T-helper 2 cell treated with Interferon-gamma antibody and Interleukin-4, amounts not matched to agents 100 ng/mL and 5 ng/mL, for 36 hours (primary cell): ENCODE data around the gene CCNB1IP1. TPM values are rescaled to one million over a fixed set of nuclear protein-coding genes. Genes with fewer than 3 reads are reported as not detected.
"Not testable (repeated sequence)": the region's sequence is repeated elsewhere in the genome, so short reads cannot be mapped to it uniquely, and the experiment has no call there.

Experiments used
- intact Hi-C: fragments of 100-400 bp; cut with micrococcal nuclease; formaldehyde crosslinking; loops from one replicate; pipeline ENCODE4 v1.15.1; 2023
- total RNA-seq: library from RNA; stranded (reverse); gene quantifications from 2 replicates; pipeline ENCODE4 v1.2.3, GENCODE V29; 2022

The CCNB1IP1 gene
- total RNA-seq: 26.3 and 28.5 TPM in 2 replicates

- intact Hi-C loops: loop anchor here (1.0 to 2.0 kb wide), 4 partner anchors 10 to 352 kb away; partner anchors contain the start of genes PARP2, PIP4P1, RNASE4 and TEP1
Observed at GRCh38 chr14:20332788-20333493, at the start of gene CCNB1IP1. TSS of gene CCNB1IP1 (minus strand) at chr14:20333279. CDS start at chr14:20316523, 16,756 bp downstream.

GRCh38 chr14:20382526-20382925 is 49.4 kb upstream of the CCNB1IP1 start:
- intact Hi-C loops: no loop called here

- intact Hi-C loops: no loop called here
Observed at GRCh38 chr14:20381341-20381740, 48.3 kb upstream of the CCNB1IP1 start.

- intact Hi-C loops: no loop called here
Observed at GRCh38 chr14:20380681-20381080, 47.6 kb upstream of the CCNB1IP1 start.

- intact Hi-C loops: no loop called here
Observed at GRCh38 chr14:20379743-20380142, 46.7 kb upstream of the CCNB1IP1 start.

- intact Hi-C loops: no loop called here
Observed at GRCh38 chr14:20377171-20377570, 44.1 kb upstream of the CCNB1IP1 start.

- intact Hi-C loops: no loop called here
Observed at GRCh38 chr14:20376071-20376588, 43.1 kb upstream of the CCNB1IP1 start.

- intact Hi-C loops: no loop called here
Observed at GRCh38 chr14:20375471-20375870, 42.4 kb upstream of the CCNB1IP1 start.

- intact Hi-C loops: no loop called here
Observed at GRCh38 chr14:20372796-20373195, 39.7 kb upstream of the CCNB1IP1 start.

- intact Hi-C loops: no loop called here
Observed at GRCh38 chr14:20365928-20366327, 32.8 kb upstream of the CCNB1IP1 start.

GRCh38 chr14:20358474-20358873 is 25.4 kb upstream of the CCNB1IP1 start:
- intact Hi-C loops: not testable (repeated sequence)

GRCh38 chr14:20356422-20356821 is 23.3 kb upstream of the CCNB1IP1 start:
- intact Hi-C loops: no loop called here

- intact Hi-C loops: loop anchor here (2.0 kb wide), 1 partner anchor 24 kb away; no protein-coding TSS in a partner anchor
Observed at GRCh38 chr14:20350860-20351259, 17.8 kb upstream of the CCNB1IP1 start.

GRCh38 chr14:20350282-20350681 is 17.2 kb upstream of the CCNB1IP1 start:
- intact Hi-C loops: loop anchor here (2.0 kb wide), 1 partner anchor 23 kb away; no protein-coding TSS in a partner anchor

GRCh38 chr14:20347747-20348146 is 14.7 kb upstream of the CCNB1IP1 start:
- intact Hi-C loops: no loop called here

GRCh38 chr14:20346713-20347112 is 13.6 kb upstream of the CCNB1IP1 start:
- intact Hi-C loops: no loop called here

- intact Hi-C loops: no loop called here
Observed at GRCh38 chr14:20345366-20345765, 12.3 kb upstream of the CCNB1IP1 start.

GRCh38 chr14:20343862-20344220 is 10.8 kb upstream of the CCNB1IP1 start:
- intact Hi-C loops: loop anchor here (1.0 to 5.0 kb wide), 10 partner anchors 11 to 758 kb away; partner anchors contain the start of genes APEX1, CCNB1IP1, PIP4P1 and PNP

- intact Hi-C loops: loop anchor here (1.0 to 5.0 kb wide), 10 partner anchors 10 to 759 kb away; partner anchors contain the start of genes APEX1, CCNB1IP1, PIP4P1 and PNP
Observed at GRCh38 chr14:20343092-20343861, 10.2 kb upstream of the CCNB1IP1 start, which contains the start of gene PARP2. TSS of gene PARP2 (plus strand) at chr14:20343635. CDS start at chr14:20343642, 7 bp downstream.

GRCh38 chr14:20341646-20342045 is 8.6 kb upstream of the CCNB1IP1 start:
- intact Hi-C loops: loop anchor here (2.0 to 5.0 kb wide), 3 partner anchors 37 to 761 kb away; partner anchors contain the start of genes PNP, TMEM253 and TTC5

GRCh38 chr14:20341032-20341431 is 8.0 kb upstream of the CCNB1IP1 start:
- intact Hi-C loops: loop anchor here (5.0 kb wide), 1 partner anchor 761 kb away; the partner anchor contains the start of gene TMEM253

GRCh38 chr14:20334017-20334416 is 938 bp upstream of the CCNB1IP1 start:
- intact Hi-C loops: no loop called here
